HL-60 (cell line): ENCODE data around the gene FOXD2.

Experiments
- DNase-seq, 2 experiments: peaks; one replicate each; pipeline ENCODE4 v3.0.0-alpha.2; 2010 to 2020; ENCODE audit warnings: low read depth in 1 of 2, low spot score in 1 of 2
- H3K27ac ChIP-seq: fragments of 250-450 bp; sonication (Bioruptor Pico); replicated peaks from 2 replicates; pipeline ENCODE4 v1.5.1; 2020; ENCODE audit warnings: mild to moderate bottlenecking, moderate library complexity
- H3K27me3 ChIP-seq: fragments of 250-450 bp; sonication (Bioruptor Pico); 2 replicates; pipeline ENCODE4 v1.5.1; 2021; ENCODE audit warnings: mild to moderate bottlenecking, moderate library complexity; ENCODE audit not compliant: insufficient read depth, poor library complexity, severe bottlenecking
- H3K4me3 ChIP-seq: replicated peaks from 2 replicates; pipeline ENCODE4 v1.5.1; 2011; ENCODE audit warnings: mild to moderate bottlenecking, control low read depth, low read length; ENCODE audit not compliant: insufficient read depth
- CTCF ChIP-seq: IDR thresholded peaks from one replicate; pipeline ENCODE4 v1.5.1; 2011; ENCODE audit warnings: low read length, control low read depth, inconsistent platforms; ENCODE audit not compliant: insufficient read depth
- GABPA ChIP-seq: IDR thresholded peaks from 2 replicates; pipeline ENCODE4 v1.6.1; 2012; ENCODE audit warnings: low read depth
- POLR2AphosphoS5 ChIP-seq: IDR thresholded peaks from 2 replicates; pipeline ENCODE4 v1.6.1; 2012; ENCODE audit warnings: low read depth
- REST ChIP-seq: IDR thresholded peaks from 2 replicates; pipeline ENCODE4 v1.6.1; 2012; ENCODE audit warnings: low read depth; ENCODE audit not compliant: insufficient replicate concordance
- SPI1 ChIP-seq: IDR thresholded peaks from 2 replicates; pipeline ENCODE4 v1.6.1; 2012; ENCODE audit warnings: low read depth, mild to moderate bottlenecking, borderline replicate concordance

The FOXD2 gene

GRCh38 chr1:47423872-47424271 is 14.0 kb upstream of the FOXD2 start:
- Histone ChIP-seq H3K27ac (no peak overlapping the region), H3K27me3 (no peaks in the 10 kb centered on the region), H3K4me3 (no peak overlapping the region)
- DNase-seq, result no peak
- TF ChIP-seq SPI1 (no peak), REST (no peak), CTCF (no peak), POLR2AphosphoS5 (no peak), GABPA (no peak)

- peak; percentile 38 for TF ChIP-seq CTCF
- no peak for TF ChIP-seq REST
- TF ChIP-seq SPI1, result no peak
- no peak for TF ChIP-seq POLR2AphosphoS5
- TF ChIP-seq GABPA, result no peak
- DNase-seq, result no peak
- no peak overlapping the region for H3K27ac ChIP-seq
- H3K4me3 ChIP-seq, result no peak overlapping the region
- no peaks in the 10 kb centered on the region for H3K27me3 ChIP-seq
Measured at GRCh38 chr1:47424336-47424982, 13.4 kb upstream of the FOXD2 start.

- TF ChIP-seq POLR2AphosphoS5 (no peak), GABPA (no peak), SPI1 (no peak), REST (no peak), CTCF (no peak)
- no peak overlapping the region for H3K4me3 ChIP-seq
- H3K27ac ChIP-seq, result no peak overlapping the region
- peaks cover 18% of the 10 kb centered on the region for H3K27me3 ChIP-seq
- no peak for DNase-seq
Measured at GRCh38 chr1:47431534-47431933, 6.3 kb upstream of the FOXD2 start.
